IPS-11a (cell line): ENCODE results near the gene SLC35G3.
"Not testable (repeated sequence)": the region's sequence is repeated elsewhere in the genome, so short reads cannot be mapped to it uniquely, and the experiment has no call there.

Experiments
- H3K4me3 ChIP-seq: one replicate; pipeline ENCODE4 v1.5.1; 2013; ENCODE audit warnings: low read depth, low read length, control low read depth

The SLC35G3 gene

DNA sequence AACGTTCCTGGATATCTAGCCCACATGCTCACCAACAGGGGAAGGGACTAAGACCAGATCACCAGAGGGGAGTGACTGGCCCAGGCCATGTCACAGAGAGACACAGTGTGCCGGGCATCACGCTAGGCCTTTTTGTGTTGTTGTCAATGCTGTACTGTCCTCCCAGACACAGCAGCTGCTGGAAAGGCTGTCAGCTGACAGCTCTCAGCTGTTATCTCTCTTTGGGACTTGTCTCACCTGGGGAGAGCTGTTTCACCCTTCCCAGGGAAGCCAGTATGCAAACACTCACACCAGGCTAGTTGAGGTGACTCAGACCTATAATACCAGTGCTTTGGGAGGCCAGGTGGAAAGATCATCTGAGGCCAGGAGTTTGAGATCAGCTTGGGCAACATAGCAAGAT, 27.1 kb downstream of the SLC35G3 start:
- H3K4me3 ChIP-seq, result no peak overlapping the region

DNA sequence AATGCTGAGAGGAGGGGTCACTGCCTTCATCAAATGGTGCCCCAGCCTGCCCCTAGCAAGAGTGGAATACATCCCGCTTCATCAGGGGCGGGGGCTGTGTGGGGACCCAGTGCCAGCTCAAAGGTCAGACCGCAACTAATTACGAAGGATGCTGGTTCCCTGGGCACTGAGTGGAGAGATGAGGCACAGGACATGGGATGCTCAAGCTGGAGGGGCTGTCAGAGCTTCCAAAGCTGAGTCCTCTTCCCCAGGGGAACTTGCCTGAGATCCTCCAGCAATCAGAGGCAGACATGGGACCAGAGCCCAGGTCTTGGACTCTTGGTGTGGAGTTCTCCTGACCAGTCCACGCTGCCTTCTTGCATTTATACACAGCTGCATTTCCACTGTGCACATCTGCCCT, 27.7 kb downstream of the SLC35G3 start:
- no peak overlapping the region for H3K4me3 ChIP-seq

DNA sequence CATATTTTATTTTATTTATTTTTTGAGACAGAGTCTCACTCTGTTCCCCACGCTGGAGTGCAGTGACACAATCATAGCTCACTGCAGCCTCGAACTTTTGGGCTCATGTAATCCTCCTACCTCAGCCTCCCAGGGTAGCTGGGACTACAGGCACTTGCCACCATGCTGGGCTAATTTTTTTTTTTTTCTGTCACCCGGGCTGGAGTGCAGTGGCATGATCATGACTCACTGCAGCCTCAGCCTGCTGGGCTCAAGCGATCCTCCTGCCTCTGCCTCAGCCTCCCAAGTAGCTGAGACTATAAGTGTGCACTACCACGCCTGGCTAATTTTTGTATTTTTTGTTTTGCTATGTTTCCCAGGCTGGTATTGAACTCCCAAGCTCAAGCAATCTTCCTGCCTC, 29.5 kb downstream of the SLC35G3 start:
- H3K4me3 ChIP-seq, result no peak overlapping the region

DNA sequence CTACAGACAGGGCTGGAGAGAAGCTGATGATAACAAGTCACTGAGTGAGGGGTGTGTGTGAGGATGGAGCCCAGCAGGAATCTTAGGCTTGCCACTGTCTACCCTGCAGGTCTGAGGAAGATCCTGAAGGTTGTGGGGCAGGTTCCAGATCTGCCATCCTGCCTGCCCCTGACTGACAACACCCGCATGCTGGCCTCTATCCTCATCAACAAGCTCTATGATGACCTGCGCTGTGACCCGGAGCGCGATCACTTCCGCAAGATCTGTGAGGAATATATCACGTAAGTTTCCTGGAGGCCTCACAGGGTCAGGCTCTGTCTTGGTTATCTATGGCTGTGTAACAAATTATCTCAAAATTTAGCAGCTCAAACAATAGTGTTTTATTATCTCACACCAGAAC, 30.3 kb downstream of the SLC35G3 start:
- H3K4me3 ChIP-seq, result no peak overlapping the region

DNA sequence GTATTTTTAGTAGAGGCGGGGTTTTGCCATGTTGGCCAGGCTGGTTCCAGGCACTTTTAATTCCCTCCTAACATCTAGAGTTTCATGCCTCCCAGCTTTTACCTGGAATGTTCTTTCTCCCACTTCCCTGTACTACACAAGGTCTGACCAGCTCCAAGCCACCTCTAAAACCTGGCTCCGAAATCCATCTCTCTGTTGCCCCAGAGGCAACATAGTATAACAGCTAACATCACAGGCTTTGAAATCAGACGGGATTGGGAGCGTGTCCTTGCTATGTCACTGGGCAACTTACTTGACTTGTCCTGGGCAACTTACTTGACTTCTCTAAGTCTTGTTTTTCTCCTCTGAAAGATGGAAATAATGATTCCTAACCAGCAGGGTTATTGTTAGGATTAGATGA, 31.4 kb downstream of the SLC35G3 start:
- H3K4me3 ChIP-seq, result no peak overlapping the region

DNA sequence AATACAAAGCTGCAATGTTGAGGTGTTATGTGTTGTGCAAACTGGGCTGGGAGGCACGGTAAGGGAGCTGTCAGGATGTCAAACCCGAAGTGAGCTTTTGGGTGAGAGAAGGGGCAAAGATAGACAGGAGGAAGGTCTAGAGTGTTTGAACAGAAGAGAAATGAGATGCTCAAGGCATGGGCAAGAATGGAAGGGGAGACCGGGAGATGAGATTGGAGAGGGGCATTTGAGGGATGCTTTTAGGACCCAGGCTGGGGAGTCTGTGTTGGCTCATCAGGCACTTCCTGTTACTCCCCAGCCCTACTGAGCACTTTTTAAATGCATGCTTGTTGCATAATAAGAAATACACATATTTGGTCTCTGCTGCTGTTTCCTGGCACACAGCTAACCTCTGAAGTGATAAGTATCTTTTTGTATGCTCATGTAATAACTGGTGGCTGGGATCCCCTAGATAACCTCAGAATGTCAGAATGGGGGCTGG, 32.9 kb downstream of the SLC35G3 start:
- H3K4me3 ChIP-seq, result no peak overlapping the region

DNA sequence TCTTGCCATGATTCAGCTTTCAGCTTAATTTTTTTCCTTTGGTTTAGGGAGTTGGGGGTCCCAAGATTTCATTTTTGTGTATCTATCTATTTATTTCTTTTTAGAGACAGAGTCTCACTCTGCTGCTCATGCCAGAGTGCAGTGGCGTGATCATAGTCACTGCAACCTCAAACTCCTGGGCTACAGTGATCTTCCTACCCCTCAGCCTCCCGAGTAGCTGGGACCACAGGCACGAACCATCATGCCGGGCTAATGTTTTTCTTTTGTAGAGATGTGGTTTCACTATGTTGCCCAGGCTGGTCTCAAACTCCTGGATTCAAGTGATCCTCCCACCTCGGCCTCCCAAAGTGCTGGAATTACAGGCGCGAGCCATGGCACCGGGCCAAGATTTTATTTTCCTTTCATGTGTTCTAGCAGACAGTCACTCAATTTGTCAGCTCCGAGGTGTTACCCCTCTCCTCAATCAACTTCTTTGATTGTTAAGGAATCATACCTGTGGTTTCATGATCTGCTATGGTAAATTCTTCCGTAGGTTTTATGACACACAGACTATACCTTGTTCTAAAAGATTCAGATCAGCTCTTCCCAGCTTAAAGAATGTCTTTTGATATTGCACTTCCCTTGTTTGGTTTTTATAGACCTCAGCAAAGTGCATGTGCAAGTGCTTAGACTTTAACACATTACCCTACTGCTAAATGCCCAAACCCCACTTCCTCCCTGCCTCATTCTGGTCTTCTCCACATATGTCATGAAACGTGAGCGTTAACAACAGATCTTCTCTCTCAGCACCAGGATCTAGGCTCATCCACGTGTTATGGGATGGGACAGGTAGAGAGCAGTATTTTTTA, 33.6 kb downstream of the SLC35G3 start:
- H3K4me3 ChIP-seq, result no peak overlapping the region

DNA sequence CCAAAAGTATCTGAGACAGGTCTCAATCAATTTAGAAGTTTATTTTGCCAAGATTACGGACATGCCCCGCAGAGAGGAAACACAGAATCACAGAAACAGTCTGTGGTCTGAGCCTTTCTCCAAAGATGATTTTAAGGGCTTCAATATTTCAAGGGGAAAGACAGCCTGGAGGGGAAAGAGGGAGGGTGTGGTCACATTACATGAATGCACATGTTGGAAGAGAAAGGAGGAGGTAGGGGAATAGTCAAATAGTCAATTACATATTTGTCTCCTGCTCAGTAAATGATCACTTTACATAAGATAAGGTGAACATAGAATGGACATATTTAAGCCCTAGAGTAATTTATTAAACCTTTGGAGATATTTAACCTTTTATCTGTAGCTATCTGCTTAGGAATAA, 34.3 kb downstream of the SLC35G3 start:
- no peak overlapping the region for H3K4me3 ChIP-seq

DNA sequence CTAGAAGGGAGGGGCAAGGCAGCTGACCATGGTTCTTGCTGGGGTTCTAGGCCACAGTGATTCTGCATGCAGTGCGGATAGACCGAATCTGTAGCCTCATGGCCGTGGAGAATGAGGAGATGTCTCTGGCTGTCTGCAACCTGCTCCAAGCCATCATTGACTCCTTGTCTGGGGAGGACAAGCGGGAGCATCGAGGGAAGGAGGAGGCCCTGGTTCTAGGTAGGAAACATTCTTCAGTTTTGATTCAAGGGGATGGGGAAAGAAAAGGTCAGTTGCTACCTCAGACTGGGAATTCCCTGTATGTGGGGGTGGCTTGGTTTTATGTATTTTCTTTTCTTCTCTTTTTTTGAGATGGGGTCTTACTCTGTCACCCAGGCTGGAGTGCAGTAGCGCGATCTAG, 38.9 kb downstream of the SLC35G3 start:
- no peak overlapping the region for H3K4me3 ChIP-seq

DNA sequence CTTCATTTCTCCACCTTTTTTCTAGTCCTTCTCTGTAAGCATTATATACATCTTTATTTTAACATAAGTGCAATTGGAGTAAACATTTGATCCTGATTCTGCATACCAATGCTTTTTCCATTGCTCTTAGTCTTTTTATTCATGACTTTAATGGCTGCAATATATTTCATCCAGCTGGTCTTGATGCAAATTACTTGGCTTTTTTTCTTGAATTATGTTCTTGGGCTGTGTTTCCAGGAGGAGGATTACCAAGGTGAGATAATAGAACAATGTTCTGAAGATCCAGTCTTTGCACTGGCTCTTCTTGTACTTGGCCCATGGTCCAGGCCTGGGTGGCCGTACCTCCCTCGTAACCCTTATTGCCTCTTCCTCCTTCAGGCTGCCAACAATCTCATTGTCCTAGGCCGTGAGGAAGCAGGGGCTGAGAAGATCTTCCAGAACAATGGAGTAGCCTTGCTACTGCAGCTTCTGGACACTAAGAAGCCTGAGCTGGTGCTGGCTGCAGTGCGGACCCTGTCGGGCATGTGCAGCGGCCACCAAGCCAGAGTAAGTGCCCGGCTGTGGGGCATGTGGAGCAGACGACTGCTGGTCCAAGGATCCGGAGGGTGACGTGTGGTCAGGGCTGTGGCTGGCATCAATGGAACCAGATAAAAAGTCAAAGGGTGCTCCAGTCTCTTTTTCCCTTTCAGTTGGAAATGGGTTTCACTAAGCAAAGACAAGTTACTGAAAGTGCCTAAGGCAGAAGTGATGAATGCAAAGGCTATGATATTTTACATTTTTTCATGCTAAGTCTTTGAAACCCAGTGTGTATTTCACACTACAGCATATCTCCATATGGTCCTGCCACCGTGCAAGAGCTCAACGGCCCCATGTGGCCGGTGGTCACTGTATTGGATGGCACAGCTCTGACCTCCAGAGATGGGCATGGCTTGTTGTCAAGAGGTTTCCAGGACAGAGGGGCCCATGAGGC, 39.7 kb downstream of the SLC35G3 start:
- H3K4me3 ChIP-seq, result no peak overlapping the region

DNA sequence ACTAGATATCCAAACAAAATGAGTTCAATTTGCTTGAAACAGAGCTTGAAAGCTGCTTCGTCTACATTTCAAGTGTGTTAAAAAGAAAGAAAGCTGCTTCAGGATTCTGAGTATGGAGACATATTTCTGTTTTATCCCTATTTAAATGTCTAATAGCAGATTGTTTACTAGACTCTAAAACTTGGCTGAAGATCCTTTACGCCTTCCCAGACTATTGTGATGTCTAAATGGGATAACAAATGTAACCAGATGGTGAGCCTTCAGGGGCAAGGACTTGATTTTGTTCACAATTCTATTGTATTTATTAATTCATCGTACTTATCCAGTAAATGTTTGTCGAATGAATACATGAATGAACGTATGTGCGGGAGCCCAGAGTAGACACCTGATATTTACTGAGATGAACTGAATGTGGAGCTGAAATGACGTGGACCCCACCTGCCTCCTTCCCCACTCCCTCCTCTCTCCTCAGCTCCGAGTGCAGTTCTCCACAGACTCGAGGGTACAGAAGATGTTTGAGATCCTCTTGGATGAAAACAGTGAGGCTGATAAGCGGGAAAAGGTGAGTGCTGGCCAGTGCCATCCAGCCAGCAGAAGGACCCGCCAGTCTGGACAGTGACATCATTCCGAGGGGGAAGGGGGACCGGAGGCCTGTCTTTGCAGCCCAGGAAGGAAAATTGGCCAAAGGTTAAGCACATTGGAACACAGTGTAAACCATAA, 41.6 kb downstream of the SLC35G3 start:
- H3K4me3 ChIP-seq, result no peak overlapping the region

DNA sequence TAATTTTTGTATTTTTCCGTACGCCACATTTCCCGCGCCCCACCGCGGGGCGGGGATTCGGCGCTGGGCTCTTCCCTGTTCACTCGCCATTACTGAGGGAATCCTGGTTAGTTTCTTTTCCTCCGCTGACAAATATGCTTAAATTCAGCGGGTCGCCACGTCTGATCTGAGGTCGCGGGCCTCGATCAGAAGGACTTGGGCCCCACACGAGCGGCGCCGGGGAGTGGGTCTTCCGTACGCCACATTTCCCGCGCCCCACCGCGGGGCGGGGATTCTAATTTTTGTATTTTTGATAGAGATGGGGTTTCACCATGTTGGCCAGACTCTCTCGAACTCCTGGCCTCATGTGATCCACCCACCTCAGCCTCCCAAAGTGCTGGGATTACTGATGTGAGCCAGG, 43.1 kb downstream of the SLC35G3 start:
- not testable (repeated sequence) for H3K4me3 ChIP-seq

DNA sequence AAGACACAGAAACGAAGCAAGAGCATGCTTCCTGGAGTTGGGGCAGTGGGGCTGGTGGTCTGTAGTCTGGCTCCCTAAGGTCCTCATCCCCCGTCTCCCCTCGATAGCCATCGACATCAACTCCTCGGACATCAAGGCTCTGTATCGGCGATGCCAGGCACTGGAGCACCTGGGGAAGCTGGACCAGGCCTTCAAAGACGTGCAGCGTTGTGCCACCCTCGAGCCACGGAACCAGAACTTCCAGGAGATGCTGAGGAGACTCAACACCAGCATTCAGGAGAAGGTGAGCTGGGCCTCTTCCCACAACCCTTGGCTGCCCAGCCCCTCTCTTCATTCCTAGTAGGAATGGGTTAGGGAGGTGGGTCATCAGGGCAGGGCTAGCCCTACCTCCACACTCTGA, 44.3 kb downstream of the SLC35G3 start:
- H3K4me3 ChIP-seq, result no peak overlapping the region

DNA sequence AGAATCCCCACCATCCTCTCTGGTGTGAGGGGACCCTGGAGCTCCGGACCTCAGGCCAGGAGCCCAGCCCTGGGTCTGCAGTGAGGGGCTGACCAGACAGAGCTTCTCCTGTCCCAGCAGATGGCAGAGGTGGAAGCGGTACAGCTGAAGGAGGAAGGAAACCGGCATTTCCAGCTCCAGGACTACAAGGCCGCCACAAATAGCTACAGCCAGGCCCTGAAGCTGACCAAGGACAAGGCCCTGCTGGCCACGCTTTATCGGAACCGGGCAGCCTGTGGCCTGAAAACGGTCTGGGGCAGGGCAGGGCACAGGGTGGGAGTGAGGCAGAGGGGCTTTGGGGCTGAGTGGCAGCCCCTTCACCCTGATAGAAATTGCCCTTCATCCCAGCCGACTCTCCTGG, 46.0 kb downstream of the SLC35G3 start:
- H3K4me3 ChIP-seq, result no peak overlapping the region

DNA sequence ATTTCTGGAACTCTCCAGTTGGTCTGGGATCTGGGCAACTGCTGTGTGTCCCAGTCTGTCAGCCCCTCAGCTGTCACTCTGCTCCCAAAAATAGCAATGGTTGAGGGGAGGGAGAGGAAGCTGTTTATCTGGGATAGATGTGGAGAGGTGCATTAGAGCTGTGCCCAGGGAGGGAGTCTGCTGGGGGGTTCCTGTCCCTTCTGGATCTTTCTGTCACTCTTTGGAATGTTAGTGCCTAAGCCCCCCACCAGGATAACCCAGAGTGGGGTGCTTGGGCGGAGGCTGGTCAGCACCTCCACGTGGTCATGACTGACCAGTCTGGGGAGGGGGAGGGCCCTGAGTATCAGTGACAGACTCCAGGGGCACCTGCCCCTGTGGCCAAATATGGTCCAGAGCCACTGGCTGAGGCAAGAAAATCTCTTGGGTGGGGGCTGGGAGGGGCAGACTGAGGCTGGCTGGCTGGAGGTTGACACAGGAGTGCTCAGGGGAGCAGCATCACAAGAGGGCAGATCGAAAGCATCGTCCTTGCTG, 46.8 kb downstream of the SLC35G3 start, which contains the start of gene UNC45B:
Gene UNC45B, plus strand, starts transcription at position 443 of the 531 bp plus-strand sequence. CDS start 447 bp downstream, outside the sequence.
- no peak within 1 kb of the TSS for H3K4me3 ChIP-seq

DNA sequence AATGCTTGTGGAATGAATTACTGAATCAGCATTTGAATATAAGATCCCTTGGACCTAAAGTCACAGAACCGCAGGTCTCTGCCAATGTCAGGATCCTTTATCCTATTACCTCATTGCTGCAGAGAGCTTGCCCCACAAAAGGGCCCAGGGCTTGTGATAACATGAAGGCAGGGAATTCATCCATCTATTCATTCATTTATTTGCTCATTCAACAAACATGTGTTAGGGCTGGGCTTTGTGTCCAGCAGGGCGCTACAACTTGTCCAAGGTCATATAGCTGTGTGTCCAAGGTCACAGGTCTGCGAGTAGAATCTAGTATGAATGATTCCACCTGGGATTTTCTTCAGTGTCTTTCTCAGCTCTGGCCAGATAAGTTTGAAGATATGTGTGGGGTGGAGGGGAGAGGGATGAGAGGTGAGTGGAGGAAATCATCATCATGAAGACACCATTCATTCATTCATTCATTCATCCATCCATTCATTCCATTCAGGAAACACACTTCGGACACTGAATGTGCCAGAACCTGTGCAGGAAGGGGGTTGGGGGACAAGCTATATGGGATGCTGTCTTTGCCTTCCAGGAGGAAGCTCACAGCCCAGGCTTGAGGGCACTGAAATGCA, 47.9 kb downstream of the SLC35G3 start:
- H3K4me3 ChIP-seq, result no peak overlapping the region

DNA sequence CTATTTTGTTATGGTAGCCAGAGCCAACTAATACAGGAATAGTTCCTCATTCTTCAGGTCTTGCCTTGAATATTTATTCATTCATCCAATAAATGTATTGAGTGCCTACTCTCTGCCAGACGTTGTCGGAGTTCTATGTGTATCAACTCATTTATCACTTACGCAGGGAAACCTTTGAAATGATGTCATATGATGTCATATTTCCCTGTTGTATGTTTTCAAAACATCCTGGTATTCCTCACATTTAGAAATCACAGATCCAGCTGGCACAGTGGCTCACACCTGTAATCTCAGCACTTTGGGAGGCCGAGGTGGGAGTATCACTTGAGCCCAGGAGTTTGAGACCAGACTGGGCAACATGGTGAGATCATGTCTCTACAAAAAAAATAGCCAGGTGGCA, 49.4 kb downstream of the SLC35G3 start:
- H3K4me3 ChIP-seq, result no peak overlapping the region
